NB4 (cell line): ENCODE results near the gene HMG20B.
A peak's percentile ranks its signal among the peaks of the same experiment; 100 is the strongest.

Experiments used
- DNase-seq: peaks from one replicate; pipeline ENCODE4 v3.0.0; 2010; ENCODE audit warnings: low read depth
- H3K4me3 ChIP-seq: one replicate; pipeline ENCODE4 v1.5.1; 2011; ENCODE audit warnings: mild to moderate bottlenecking, low read depth, low read length, moderate library complexity
- MYC ChIP-seq: IDR thresholded peaks from 2 replicates; pipeline ENCODE4 v1.6.1; 2011; ENCODE audit warnings: low read depth, low read length
- POLR2A ChIP-seq: IDR thresholded peaks from 2 replicates; pipeline ENCODE4 v1.6.1; 2011; ENCODE audit warnings: mild to moderate bottlenecking; ENCODE audit not compliant: insufficient read length; ENCODE audit errors: extremely low read depth
- TF ChIP-seq, protein P1 (sequence below): IDR thresholded peaks from one replicate; pipeline ENCODE4 v1.5.1; 2012; ENCODE audit warnings: low read depth, low read length
- TF ChIP-seq, protein P2 (sequence below): IDR thresholded peaks from 2 replicates; pipeline ENCODE4 v1.6.1; 2011; ENCODE audit warnings: low read depth, low read length

The HMG20B gene

DNA sequence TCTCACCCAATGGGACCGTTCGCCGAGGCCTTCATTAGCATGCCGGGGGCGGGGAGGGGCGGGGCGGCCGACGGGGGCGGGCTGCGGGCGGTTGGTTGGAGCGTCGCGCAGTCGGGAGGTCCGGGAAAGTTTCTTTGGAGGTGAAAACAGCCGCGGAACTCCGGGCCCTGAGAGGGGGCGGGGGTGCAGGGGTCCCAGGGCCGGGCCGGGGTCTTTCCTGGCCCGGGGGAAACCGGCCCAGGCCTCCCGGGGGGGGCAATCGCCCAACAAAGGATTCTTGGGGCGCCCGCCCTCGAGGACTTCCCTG is at the start of gene HMG20B:
HMG20B (plus strand) TSS at position 90 of the 307 bp plus-strand sequence. CDS start 366 bp downstream, outside the sequence.
- DNase-seq: no peak
- H3K4me3 ChIP-seq: peak within 1 kb of the TSS; percentile 60
- TF ChIP-seq, protein P1, sequence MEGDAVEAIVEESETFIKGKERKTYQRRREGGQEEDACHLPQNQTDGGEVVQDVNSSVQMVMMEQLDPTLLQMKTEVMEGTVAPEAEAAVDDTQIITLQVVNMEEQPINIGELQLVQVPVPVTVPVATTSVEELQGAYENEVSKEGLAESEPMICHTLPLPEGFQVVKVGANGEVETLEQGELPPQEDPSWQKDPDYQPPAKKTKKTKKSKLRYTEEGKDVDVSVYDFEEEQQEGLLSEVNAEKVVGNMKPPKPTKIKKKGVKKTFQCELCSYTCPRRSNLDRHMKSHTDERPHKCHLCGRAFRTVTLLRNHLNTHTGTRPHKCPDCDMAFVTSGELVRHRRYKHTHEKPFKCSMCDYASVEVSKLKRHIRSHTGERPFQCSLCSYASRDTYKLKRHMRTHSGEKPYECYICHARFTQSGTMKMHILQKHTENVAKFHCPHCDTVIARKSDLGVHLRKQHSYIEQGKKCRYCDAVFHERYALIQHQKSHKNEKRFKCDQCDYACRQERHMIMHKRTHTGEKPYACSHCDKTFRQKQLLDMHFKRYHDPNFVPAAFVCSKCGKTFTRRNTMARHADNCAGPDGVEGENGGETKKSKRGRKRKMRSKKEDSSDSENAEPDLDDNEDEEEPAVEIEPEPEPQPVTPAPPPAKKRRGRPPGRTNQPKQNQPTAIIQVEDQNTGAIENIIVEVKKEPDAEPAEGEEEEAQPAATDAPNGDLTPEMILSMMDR: no peak
- no peak for TF ChIP-seq MYC
- no peak for TF ChIP-seq POLR2A
- TF ChIP-seq, protein P2, sequence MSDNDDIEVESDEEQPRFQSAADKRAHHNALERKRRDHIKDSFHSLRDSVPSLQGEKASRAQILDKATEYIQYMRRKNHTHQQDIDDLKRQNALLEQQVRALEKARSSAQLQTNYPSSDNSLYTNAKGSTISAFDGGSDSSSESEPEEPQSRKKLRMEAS: no peak

- DNase-seq: no peak
- TF ChIP-seq POLR2A: no peak
- TF ChIP-seq, protein P1: no peak
- H3K4me3 ChIP-seq: no peak overlapping the region
Observed at GRCh38 chr19:3523361-3524077, 49.2 kb upstream of the HMG20B start.

GRCh38 chr19:3524078-3524842 is 48.5 kb upstream of the HMG20B start:
- TF ChIP-seq MYC (no peak), POLR2A (no peak)
- TF ChIP-seq, protein P1: no peak
- TF ChIP-seq, protein P2: no peak
- H3K4me3 ChIP-seq: no peak overlapping the region
- no peak for DNase-seq

- TF ChIP-seq MYC (no peak), POLR2A (no peak)
- TF ChIP-seq, protein P2: no peak
- TF ChIP-seq, protein P1: no peak
- no peak for DNase-seq
Observed at GRCh38 chr19:3524904-3525451, 47.8 kb upstream of the HMG20B start.

GRCh38 chr19:3526507-3527237 is 46.1 kb upstream of the HMG20B start:
- no peak overlapping the region for H3K4me3 ChIP-seq
- TF ChIP-seq, protein P1: peak; percentile 8
- no peak for TF ChIP-seq MYC
- DNase-seq: no peak

More at GRCh38 chr19:3524904-3525451, 47.8 kb upstream of the HMG20B start:
- no peak overlapping the region for H3K4me3 ChIP-seq
